ENCODE results near the gene GAP43.

Gene GAP43

DNA sequence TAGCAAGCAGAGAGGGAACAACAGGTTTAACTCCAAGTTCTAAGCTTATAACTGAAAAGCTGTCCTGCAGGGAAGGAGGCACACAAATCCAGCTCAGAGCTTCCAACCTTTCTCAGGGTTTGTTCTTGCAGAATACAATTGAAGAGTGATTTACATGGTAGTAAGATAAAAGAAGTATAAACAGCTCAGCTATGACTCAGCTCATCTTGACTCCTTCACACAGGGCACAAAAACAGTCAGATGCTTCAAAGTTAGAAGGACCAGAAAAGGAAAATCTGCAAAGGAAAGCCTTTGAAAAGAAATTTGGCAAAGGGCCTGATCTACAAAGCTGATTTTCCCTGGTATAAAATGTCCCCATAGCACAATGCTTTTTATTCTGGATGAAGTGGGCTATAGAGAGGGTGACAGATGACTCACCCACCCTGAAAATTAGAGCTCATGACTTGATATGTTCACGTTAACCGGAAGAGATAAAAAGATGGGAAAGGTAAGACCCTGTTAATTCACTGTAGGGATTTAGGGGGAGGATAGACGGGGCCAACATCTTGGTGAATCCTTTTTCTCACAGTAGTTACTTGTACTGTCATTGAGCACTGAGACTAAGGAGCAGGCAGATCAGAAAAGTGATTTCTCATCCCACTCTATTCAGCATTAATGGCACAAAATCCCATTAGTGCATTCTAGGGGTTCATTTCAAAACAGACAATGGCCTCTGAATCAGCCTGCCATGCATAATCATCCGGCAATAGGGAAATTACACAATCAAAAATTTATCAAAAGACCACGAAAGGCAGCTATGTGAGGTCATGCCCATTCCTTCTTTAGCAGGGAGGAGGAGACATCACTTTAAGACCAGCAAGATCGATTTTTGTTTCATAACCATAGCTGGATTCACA lies 143.5 kb downstream of the GAP43 start:
- no peak for DNase-seq (ENCODE audit: low read depth)

DNA sequence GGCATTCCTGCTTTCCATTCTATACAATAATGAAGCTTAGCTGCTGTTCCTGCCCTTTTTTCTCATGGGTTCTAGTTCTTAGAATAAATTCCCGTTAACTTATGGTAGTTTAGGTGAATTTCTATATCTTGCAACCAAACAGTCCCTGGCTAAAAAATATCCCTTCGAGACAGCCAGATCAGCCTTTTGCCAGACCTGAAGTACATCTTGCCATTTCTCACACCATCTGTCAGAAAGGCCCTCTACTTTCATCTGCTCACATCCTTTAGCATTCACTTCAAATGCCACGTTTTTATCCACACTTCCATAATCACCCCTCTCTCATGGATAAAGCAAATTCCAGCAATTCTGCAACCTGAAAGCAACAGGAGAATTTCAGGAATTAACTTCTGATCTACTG lies 145.4 kb downstream of the GAP43 start:
- no peak for DNase-seq (ENCODE audit: low read depth)

Measured in activated T-cell treated with anti-CD3 and anti-CD28 coated beads for 24 hours (primary cell).